HTR-8/SVneo (cell line): ENCODE measurements around the gene HEMGN.

Source experiments
- DNase-seq: peaks from one replicate; pipeline ENCODE4 v3.0.0; 2011; ENCODE audit warnings: low spot score, mixed read lengths; ENCODE audit not compliant: insufficient read length
- FAIRE-seq: peaks from 2 replicates; lab custom pipeline; 2011; peaks lifted over from hg19 to GRCh38; lab: Jason Lieb, UNC

Gene HEMGN

GRCh38 chr9:97904725-97905124, 33.2 kb downstream of the HEMGN start:
- DNase-seq: no peak
- FAIRE-seq: no peak

GRCh38 chr9:97903177-97903576, 34.8 kb downstream of the HEMGN start:
- no peak for FAIRE-seq
- DNase-seq: no peak

- DNase-seq (peak; percentile 42), FAIRE-seq (no peak)
Observed at GRCh38 chr9:97900738-97901565, 37.0 kb downstream of the HEMGN start.

- no peak for DNase-seq
- no peak for FAIRE-seq
Observed at GRCh38 chr9:97900103-97900737, 37.8 kb downstream of the HEMGN start.

- peak; percentile 15 for DNase-seq
- no peak for FAIRE-seq
Observed at GRCh38 chr9:97895695-97896332, 42.2 kb downstream of the HEMGN start.

- FAIRE-seq (no peak), DNase-seq (no peak)
Observed at GRCh38 chr9:97895211-97895610, 42.8 kb downstream of the HEMGN start.

- FAIRE-seq (no peak), DNase-seq (no peak)
Observed at GRCh38 chr9:97892421-97892820, 45.6 kb downstream of the HEMGN start.

- FAIRE-seq (no peak), DNase-seq (no peak)
Observed at GRCh38 chr9:97891736-97892135, 46.2 kb downstream of the HEMGN start.

GRCh38 chr9:97889941-97890887, 47.8 kb downstream of the HEMGN start:
- DNase-seq: peak; percentile 20
- FAIRE-seq: no peak

GRCh38 chr9:97880336-97880735, 57.6 kb downstream of the HEMGN start:
- no peak for DNase-seq
- FAIRE-seq: no peak
